HEK293 (cell line): ENCODE results near the gene ASCL5.

Experiments used
- CTCF ChIA-PET: fragments of 350-600 bp; formaldehyde crosslinking; extraction: SDS; loops from one replicate; lab custom pipeline; 2021; ENCODE audit warnings: antibody characterized with exemption; lab: Yijun Ruan, JAX
- POLR2A ChIA-PET: fragments of 300-600 bp; formaldehyde crosslinking; extraction: SDS; loops from one replicate; lab custom pipeline; 2020; ENCODE audit warnings: antibody characterized with exemption, inconsistent platforms; lab: Yijun Ruan, JAX
- H3K27ac ChIP-seq: fragments of 200-500 bp; sonication (Bioruptor generic); 2 replicates; pipeline ENCODE4 v1.5.1; 2014; ENCODE audit warnings: low read depth, low read length, control low read depth, inconsistent platforms; ENCODE audit errors: extremely low read depth
- H3K36me3 ChIP-seq, 2 experiments: fragments of 200-500 bp in 1 of 2; sonication (Bioruptor generic) in 1 of 2; 1 replicate in 1 of 2; 2 replicates in 1 of 2; pipeline ENCODE4 v1.5.1; 2014 to 2017; ENCODE audit warnings: inconsistent platforms in 2 of 2, low read length in 2 of 2; ENCODE audit not compliant: control insufficient read depth in 2 of 2, insufficient read depth in 1 of 2
- H3K4me1 ChIP-seq: fragments of 200-500 bp; sonication (Bioruptor generic); 2 replicates; pipeline ENCODE4 v1.5.1; 2014; ENCODE audit warnings: mild to moderate bottlenecking, low read length, inconsistent platforms; ENCODE audit not compliant: control insufficient read depth, insufficient read depth
- H3K4me3 ChIP-seq: 2 replicates; pipeline ENCODE4 v1.5.1; 2011; ENCODE audit warnings: low read depth, mild to moderate bottlenecking, control low read depth, low read length, moderate library complexity
- H3K9me3 ChIP-seq: fragments of 200-500 bp; sonication (Bioruptor generic); 2 replicates; pipeline ENCODE4 v1.5.1; 2014; ENCODE audit warnings: low read depth, low read length, inconsistent platforms; ENCODE audit not compliant: control insufficient read depth, insufficient read depth
- KLF10 ChIP-seq: fragments of 450-650 bp; IDR thresholded peaks from 2 replicates; pipeline ENCODE4 v1.5.1; 2018; ENCODE audit warnings: missing biosample characterization, mild to moderate bottlenecking, missing genetic modification characterization
- PRDM2 ChIP-seq: fragments of 450-650 bp; formaldehyde crosslinking; IDR thresholded peaks from 2 replicates; pipeline ENCODE4 v1.5.1; 2016; ENCODE audit warnings: missing biosample characterization, missing genetic modification characterization, borderline replicate concordance
- REPIN1 ChIP-seq: fragments of 450-650 bp; formaldehyde crosslinking; IDR thresholded peaks from 2 replicates; pipeline ENCODE4 v1.5.1; 2017; ENCODE audit warnings: missing biosample characterization, missing genetic modification characterization, low read depth
- ZBTB26 ChIP-seq: fragments of 450-650 bp; formaldehyde crosslinking; optimal IDR thresholded peaks from 2 replicates; pipeline ENCODE3; 2016; ENCODE audit warnings: missing biosample characterization, mild to moderate bottlenecking, missing genetic modification characterization
- ZBTB6 ChIP-seq: fragments of 450-650 bp; formaldehyde crosslinking; IDR thresholded peaks from 2 replicates; pipeline ENCODE4 v1.5.1; 2017; ENCODE audit warnings: missing biosample characterization, missing genetic modification characterization
- ZFP41 ChIP-seq: fragments of 450-650 bp; formaldehyde crosslinking; IDR thresholded peaks from 2 replicates; pipeline ENCODE4 v1.5.1; 2016; ENCODE audit warnings: missing biosample characterization, missing genetic modification characterization, borderline replicate concordance
- ZNF223 ChIP-seq: fragments of 450-650 bp; formaldehyde crosslinking; IDR thresholded peaks from 2 replicates; pipeline ENCODE4 v1.5.1; 2016; ENCODE audit warnings: missing biosample characterization, missing genetic modification characterization
- ZNF248 ChIP-seq: fragments of 450-650 bp; formaldehyde crosslinking; IDR thresholded peaks from 2 replicates; pipeline ENCODE4 v1.5.1; 2017; ENCODE audit warnings: missing biosample characterization, missing genetic modification characterization
- ZNF398 ChIP-seq: fragments of 450-650 bp; formaldehyde crosslinking; IDR thresholded peaks from 2 replicates; pipeline ENCODE4 v1.5.1; 2017; ENCODE audit warnings: missing biosample characterization, missing genetic modification characterization
- ZNF48 ChIP-seq: fragments of 450-650 bp; formaldehyde crosslinking; IDR thresholded peaks from 2 replicates; pipeline ENCODE4 v1.5.1; 2016; ENCODE audit warnings: missing biosample characterization, missing genetic modification characterization
- ZNF514 ChIP-seq: fragments of 450-650 bp; formaldehyde crosslinking; IDR thresholded peaks from 2 replicates; pipeline ENCODE4 v1.5.1; 2016; ENCODE audit warnings: missing biosample characterization, missing genetic modification characterization
- ZNF639 ChIP-seq: fragments of 450-650 bp; formaldehyde crosslinking; IDR thresholded peaks from 2 replicates; pipeline ENCODE4 v1.5.1; 2016; ENCODE audit warnings: missing biosample characterization, missing genetic modification characterization
- ZNF660 ChIP-seq: fragments of 450-650 bp; IDR thresholded peaks from 2 replicates; pipeline ENCODE4 v1.5.1; 2018; ENCODE audit warnings: missing biosample characterization, mild to moderate bottlenecking, missing genetic modification characterization
- ZNF76 ChIP-seq: fragments of 450-650 bp; formaldehyde crosslinking; IDR thresholded peaks from 2 replicates; pipeline ENCODE4; 2016; ENCODE audit warnings: low read depth, missing biosample characterization, missing genetic modification characterization, borderline replicate concordance
- ZNF777 ChIP-seq: fragments of 450-650 bp; formaldehyde crosslinking; IDR thresholded peaks from 2 replicates; pipeline ENCODE4 v1.5.1; 2017; ENCODE audit warnings: missing biosample characterization, missing genetic modification characterization, borderline replicate concordance
- ZSCAN5A ChIP-seq: fragments of 450-650 bp; formaldehyde crosslinking; IDR thresholded peaks from 2 replicates; pipeline ENCODE4 v1.5.1; 2016; ENCODE audit warnings: missing biosample characterization, missing genetic modification characterization
- TF ChIP-seq, protein P1 (sequence below): fragments of 450-650 bp; formaldehyde crosslinking; IDR thresholded peaks from 2 replicates; pipeline ENCODE4 v1.5.1; 2016; ENCODE audit warnings: missing biosample characterization, missing genetic modification characterization, borderline replicate concordance

Gene ASCL5

GRCh38 chr1:201064806-201065205 lies 62.2 kb downstream of the ASCL5 start:
- Histone ChIP-seq H3K4me1 (no peaks in the 10 kb centered on the region), H3K9me3 (no peaks in the 10 kb centered on the region), H3K27ac (no peak overlapping the region), H3K36me3 (no peaks in the 10 kb centered on the region), H3K4me3 (no peak overlapping the region)
- POLR2A ChIA-PET = no interaction called here
- no peak for TF ChIP-seq PRDM2
- TF ChIP-seq KLF10 (tag by site-specific recombination) = no peak
- TF ChIP-seq ZNF514 (tag by site-specific recombination) = no peak
- no peak for TF ChIP-seq ZNF639 (tag by site-specific recombination)
- no peak for TF ChIP-seq ZBTB26 (tag by site-specific recombination)
- no peak for TF ChIP-seq ZNF48 (tag by site-specific recombination)
- no peak for TF ChIP-seq ZNF76 (tag by site-specific recombination)
- TF ChIP-seq ZNF398 = no peak
- no peak for TF ChIP-seq ZFP41 (tag by site-specific recombination)
- TF ChIP-seq REPIN1 (tag by site-specific recombination) = no peak
- TF ChIP-seq ZNF660 = no peak
- TF ChIP-seq ZNF777 (tag by site-specific recombination) = no peak
- TF ChIP-seq, protein P1, sequence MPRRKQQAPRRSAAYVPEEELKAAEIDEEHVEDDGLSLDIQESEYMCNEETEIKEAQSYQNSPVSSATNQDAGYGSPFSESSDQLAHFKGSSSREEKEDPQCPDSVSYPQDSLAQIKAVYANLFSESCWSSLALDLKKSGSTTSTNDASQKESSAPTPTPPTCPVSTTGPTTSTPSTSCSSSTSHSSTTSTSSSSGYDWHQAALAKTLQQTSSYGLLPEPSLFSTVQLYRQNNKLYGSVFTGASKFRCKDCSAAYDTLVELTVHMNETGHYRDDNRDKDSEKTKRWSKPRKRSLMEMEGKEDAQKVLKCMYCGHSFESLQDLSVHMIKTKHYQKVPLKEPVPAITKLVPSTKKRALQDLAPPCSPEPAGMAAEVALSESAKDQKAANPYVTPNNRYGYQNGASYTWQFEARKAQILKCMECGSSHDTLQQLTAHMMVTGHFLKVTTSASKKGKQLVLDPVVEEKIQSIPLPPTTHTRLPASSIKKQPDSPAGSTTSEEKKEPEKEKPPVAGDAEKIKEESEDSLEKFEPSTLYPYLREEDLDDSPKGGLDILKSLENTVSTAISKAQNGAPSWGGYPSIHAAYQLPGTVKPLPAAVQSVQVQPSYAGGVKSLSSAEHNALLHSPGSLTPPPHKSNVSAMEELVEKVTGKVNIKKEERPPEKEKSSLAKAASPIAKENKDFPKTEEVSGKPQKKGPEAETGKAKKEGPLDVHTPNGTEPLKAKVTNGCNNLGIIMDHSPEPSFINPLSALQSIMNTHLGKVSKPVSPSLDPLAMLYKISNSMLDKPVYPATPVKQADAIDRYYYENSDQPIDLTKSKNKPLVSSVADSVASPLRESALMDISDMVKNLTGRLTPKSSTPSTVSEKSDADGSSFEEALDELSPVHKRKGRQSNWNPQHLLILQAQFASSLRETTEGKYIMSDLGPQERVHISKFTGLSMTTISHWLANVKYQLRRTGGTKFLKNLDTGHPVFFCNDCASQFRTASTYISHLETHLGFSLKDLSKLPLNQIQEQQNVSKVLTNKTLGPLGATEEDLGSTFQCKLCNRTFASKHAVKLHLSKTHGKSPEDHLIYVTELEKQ = no peak
- TF ChIP-seq ZBTB6 (tag by site-specific recombination) = no peak
- TF ChIP-seq ZSCAN5A (tag by site-specific recombination) = no peak
- no peak for TF ChIP-seq ZNF248 (tag by site-specific recombination)
- no peak for TF ChIP-seq ZNF223 (tag by site-specific recombination)
- CTCF ChIA-PET = interaction anchor here (1.6 to 1.7 kb wide), 2 partner anchors 22 to 93 kb away, joined by 5 to 8 read pairs; no protein-coding TSS in a partner anchor
